Spleen (tissue), 11 donors: ENCODE results near the gene SMG9. TPM values are rescaled to one million over a fixed set of nuclear protein-coding genes. Genes with fewer than 3 reads are reported as not detected.
A peak's percentile ranks its signal among the peaks of the same experiment; 100 is the strongest.

Experiments used
- DNase-seq: peaks from one replicate; pipeline ENCODE4 v3.0.0-alpha.2; 2020
- H3K27ac ChIP-seq, 8 donors: fragments of 200-600 bp; sonication (generic) in 7 of 8; 1 replicate in 4 of 8; 2 replicates in 4 of 8; pipeline versions ENCODE4 v1.5.0 to v1.8.0; 2016 to 2021; ENCODE audit warnings: inconsistent platforms in 4 of 8, mild to moderate bottlenecking in 4 of 8, moderate library complexity in 1 of 8
- H3K27me3 ChIP-seq, 7 donors: fragments of 200-600 bp; sonication (generic) in 6 of 7; replicated peaks in 1 of 7; 1 replicate in 4 of 7; 2 replicates in 3 of 7; pipeline versions ENCODE4 v1.5.0 to v1.8.0; 2016 to 2021; ENCODE audit warnings: inconsistent platforms in 3 of 7, mild to moderate bottlenecking in 1 of 7
- H3K36me3 ChIP-seq, 6 donors: fragments of 200-600 bp; sonication (generic) in 5 of 6; 1 replicate in 4 of 6; 2 replicates in 2 of 6; pipeline versions ENCODE4 v1.5.0 to v1.8.0; 2016 to 2021; ENCODE audit warnings: inconsistent platforms in 2 of 6
- H3K4me1 ChIP-seq, 6 donors: fragments of 200-600 bp; sonication (generic) in 5 of 6; 1 replicate in 3 of 6; 2 replicates in 3 of 6; pipeline versions ENCODE4 v1.5.0 to v1.8.0; 2016 to 2021; ENCODE audit warnings: inconsistent platforms in 3 of 6
- H3K4me3 ChIP-seq, 8 donors: fragments of 200-600 bp; sonication (generic) in 7 of 8; 1 replicate in 4 of 8; 2 replicates in 4 of 8; pipeline versions ENCODE4 v1.5.0 to v1.8.0; 2016 to 2021; ENCODE audit warnings: inconsistent platforms in 4 of 8, mild to moderate bottlenecking in 4 of 8, moderate library complexity in 2 of 8
- H3K9me3 ChIP-seq, 8 donors: fragments of 200-600 bp; sonication (generic) in 7 of 8; 1 replicate in 4 of 8; 2 replicates in 4 of 8; pipeline versions ENCODE4 v1.5.0 to v1.8.0; 2016 to 2021; ENCODE audit warnings: inconsistent platforms in 4 of 8
- CTCF ChIP-seq, 11 experiments: fragments of 200-600 bp in 7 of 11; fragments of 450-650 bp in 4 of 11; sonication (generic) in 4 of 11; IDR thresholded peaks in 8 of 11; conservative IDR thresholded peaks in 3 of 11; 1 replicate in 7 of 11; 2 replicates in 4 of 11; pipeline versions ENCODE4 v1.4.0 to v1.8.0; 2016 to 2021; ENCODE audit warnings: antibody characterized with exemption in 11 of 11, inconsistent platforms in 4 of 11, mild to moderate bottlenecking in 1 of 11
- POLR2A ChIP-seq, 3 donors: fragments of 450-650 bp; IDR thresholded peaks; one replicate each; pipeline ENCODE4 v1.5.1; 2017; ENCODE audit warnings: antibody characterized with exemption in 3 of 3, mild to moderate bottlenecking in 1 of 3
- POLR2AphosphoS5 ChIP-seq, 3 donors: sonication (generic); formaldehyde crosslinking; IDR thresholded peaks; one replicate each; pipeline ENCODE4 v1.5.1; 2017; ENCODE audit warnings: antibody characterized with exemption in 3 of 3
- WGBS, 5 donors: extraction: QIAGEN DNeasy Blood & Tissue Kit in 3 of 5; methylation state at CpG; one replicate each; pipeline versions ENCODE4 v1.1.5 to v1.1.7; 2013 to 2018; 5-methylcytosine and 5-hydroxymethylcytosine counted together
- intact Hi-C: fragments of 100-400 bp; cut with DNase I; formaldehyde crosslinking; loops from one replicate; pipeline ENCODE4 v1.15.0; 2023; ENCODE audit warnings: low total_unique reads
- polyA plus RNA-seq, 3 donors: library from polyadenylated mRNA; stranded (reverse); fragments of 200-250 nt; gene quantifications; one replicate each; pipeline ENCODE4 v1.2.1, GENCODE V29; 2013
- total RNA-seq, 7 donors: library from RNA; depleted of rRNA in 3 of 7; stranded (reverse); fragments of >200 nt in 3 of 7; fragmentation: NEBNext Ultra II Directional in 4 of 7; extraction: Animal tissue kit (Norgen Biotek cat#: 25700) in 4 of 7; gene quantifications; one replicate each; pipeline versions ENCODE4 v1.1.0 to v1.2.1, GENCODE V29; 2016 to 2021
- donor health status: healthy with polysubstance abuse.
- donor health status: DM: no; HTN: no; CAD: no; lungs with moderate emphysema.
- donor health status: DM: no; HTN: no; CAD: no.
- donor health status: Bipolar disorder and iron deficiency.
- donor health status: healthy.
- donor health status: DM: no; HTN: no; CAD: no.
- donor health status: DM: yes; HTN: yes; CAD: no.

The SMG9 gene
- total and polyA plus RNA-seq, 10 donors = 30.9 to 65.9 (median 45.2) TPM

DNA sequence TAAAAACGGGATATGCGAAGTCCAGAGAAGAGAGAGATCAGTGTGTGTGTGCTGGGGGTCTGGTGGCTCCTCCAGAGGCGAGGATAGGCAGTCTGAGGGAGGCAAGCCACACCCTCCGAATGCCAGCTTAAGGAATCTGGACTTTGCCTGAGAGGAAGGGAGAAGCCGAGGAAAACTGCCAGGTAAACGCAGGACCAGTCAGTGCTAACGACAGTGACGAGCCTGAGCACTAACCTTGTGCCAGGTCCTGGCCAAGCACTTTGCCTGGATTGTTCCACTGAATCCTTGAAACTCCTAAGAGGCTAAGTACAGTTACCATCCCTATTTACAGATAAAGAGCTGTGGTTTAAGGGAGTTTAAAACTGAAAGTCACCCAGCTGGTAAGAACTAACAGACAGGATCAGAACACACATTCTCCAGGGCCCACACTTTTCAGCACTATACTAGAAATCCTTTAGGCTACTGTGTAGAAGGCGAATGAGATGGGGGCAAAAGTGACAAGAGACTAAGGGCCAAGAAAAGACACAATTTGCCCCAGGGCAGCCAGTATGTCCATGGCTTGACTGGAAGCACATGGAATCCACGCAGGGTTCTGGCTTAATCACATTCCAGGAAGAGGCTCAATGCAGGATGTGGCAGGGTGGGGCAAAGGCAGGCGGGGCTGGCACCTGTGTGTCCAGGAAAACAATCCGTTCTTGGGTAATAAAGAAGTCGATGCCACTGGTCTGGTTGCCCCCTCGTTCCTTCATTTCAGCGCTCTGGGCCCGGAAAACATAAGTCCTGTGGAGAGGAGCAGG lies 15.1 kb downstream of the SMG9 start:
- Histone ChIP-seq H3K9me3 (no peaks in the 10 kb centered on the region), H3K27me3 (no peaks in the 10 kb centered on the region), H3K4me1 (peaks cover 0 to 35% (median 16%) of the 10 kb centered on the region in 6 donors), H3K4me3 (no peak overlapping the region), H3K36me3 (peaks cover 5 to 100% (median 90%) of the 10 kb centered on the region in 6 donors), H3K27ac (peak overlapping the region; percentile 21 to 75 (median 66))
- TF ChIP-seq CTCF (IDR thresholded peaks at IDR 0.05 in 8 of 11, conservative IDR thresholded peaks at IDR 0.05 in 3 of 11) = no peak
- peak in 1 of 3 donors; percentile 9 for TF ChIP-seq POLR2AphosphoS5 (IDR thresholded peaks at IDR 0.05)
- intact Hi-C loops = no loop called here
- no peak for DNase-seq
- 73 to 85% (median 79%) methylated on average over 16 of the region's 16 CpGs for WGBS, 5 donors

DNA sequence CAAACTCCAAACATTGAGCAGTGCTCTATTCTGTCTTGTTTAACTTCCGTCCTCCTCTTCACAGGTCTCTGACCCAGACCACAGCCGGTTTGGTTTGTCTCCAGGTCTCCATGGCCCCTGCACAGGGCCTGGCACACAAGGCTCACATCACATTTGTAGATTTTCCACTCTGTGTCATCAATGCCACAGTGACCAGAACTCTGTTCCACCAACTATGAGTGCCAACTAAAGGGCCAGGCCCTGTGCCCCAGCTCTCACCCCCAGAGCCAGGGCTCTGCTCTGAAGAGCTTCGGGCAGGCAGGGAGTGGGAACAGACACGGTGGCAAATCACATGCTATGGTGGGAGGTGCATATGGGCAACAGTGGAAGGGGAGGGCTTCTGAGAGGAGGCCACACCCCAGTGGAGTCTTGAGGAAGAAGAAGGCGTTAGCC lies 16.0 kb downstream of the SMG9 start:
- Histone ChIP-seq H3K36me3 (peaks cover 5 to 100% (median 90%) of the 10 kb centered on the region in 6 donors), H3K9me3 (no peaks in the 10 kb centered on the region), H3K27ac (peak overlapping the region in 7 of 8 donors; percentile 51 to 75 (median 67)), H3K4me1 (peaks cover 0 to 29% (median 13%) of the 10 kb centered on the region in 6 donors), H3K27me3 (no peaks in the 10 kb centered on the region), H3K4me3 (no peak overlapping the region)
- no peak for DNase-seq
- intact Hi-C loops = no loop called here
- WGBS, 5 donors = 52 to 70% (median 59%) methylated on average over 5 of the region's 5 CpGs
- no peak for TF ChIP-seq POLR2A (IDR thresholded peaks at IDR 0.05)
- TF ChIP-seq POLR2AphosphoS5 (IDR thresholded peaks at IDR 0.05) = peak in 1 of 3 donors; percentile 58

- Histone ChIP-seq H3K36me3 (peaks cover 8 to 100% (median 90%) of the 10 kb centered on the region in 6 donors), H3K4me1 (peaks cover 0 to 47% (median 20%) of the 10 kb centered on the region in 6 donors), H3K27ac (no peak overlapping the region), H3K4me3 (no peak overlapping the region), H3K9me3 (no peaks in the 10 kb centered on the region), H3K27me3 (no peaks in the 10 kb centered on the region)
- TF ChIP-seq POLR2A (IDR thresholded peaks at IDR 0.05) = no peak
- no peak for TF ChIP-seq CTCF (IDR thresholded peaks at IDR 0.05 in 8 of 11, conservative IDR thresholded peaks at IDR 0.05 in 3 of 11)
- no peak for TF ChIP-seq POLR2AphosphoS5 (IDR thresholded peaks at IDR 0.05)
- DNase-seq = no peak
- intact Hi-C loops = no loop called here
Measured at GRCh38 chr19:43735957-43736356, 18.8 kb downstream of the SMG9 start.

- Histone ChIP-seq H3K9me3 (no peaks in the 10 kb centered on the region), H3K27ac (no peak overlapping the region), H3K4me1 (peaks cover 0 to 41% (median 16%) of the 10 kb centered on the region in 6 donors), H3K4me3 (no peak overlapping the region), H3K27me3 (no peaks in the 10 kb centered on the region), H3K36me3 (peaks cover 8 to 100% (median 90%) of the 10 kb centered on the region in 6 donors)
- WGBS, 5 donors = 97 to 100% (median 98%) methylated on average over 6 of the region's 6 CpGs
- TF ChIP-seq POLR2A (IDR thresholded peaks at IDR 0.05) = no peak
- TF ChIP-seq POLR2AphosphoS5 (IDR thresholded peaks at IDR 0.05) = no peak
- no peak for TF ChIP-seq CTCF (IDR thresholded peaks at IDR 0.05 in 8 of 11, conservative IDR thresholded peaks at IDR 0.05 in 3 of 11)
- DNase-seq = no peak
- intact Hi-C loops = no loop called here
Measured at GRCh38 chr19:43735013-43735412, 19.7 kb downstream of the SMG9 start.
